Fibroblast of skin of scalp (primary cell): ENCODE results near the gene PDPK1. TPM values are rescaled to one million over a fixed set of nuclear protein-coding genes. Genes with fewer than 3 reads are reported as not detected.

Experiments
- DNase-seq: peaks from one replicate; pipeline ENCODE4 v3.0.0-alpha.2; 2013
- polyA plus RNA-seq, 2 experiments: library from polyadenylated mRNA; unstranded; fragments of 120-200 nt; gene quantifications; one replicate each; pipeline ENCODE4 v1.2.1, GENCODE V29; 2013; ENCODE audit not compliant: insufficient read length in 2 of 2

PDPK1 gene
- 26.0 TPM for polyA plus RNA-seq (2013, experiment 1 of 2; ENCODE audit: insufficient read length)
- 26.0 TPM for polyA plus RNA-seq (2013, experiment 2 of 2; ENCODE audit: insufficient read length)

DNA sequence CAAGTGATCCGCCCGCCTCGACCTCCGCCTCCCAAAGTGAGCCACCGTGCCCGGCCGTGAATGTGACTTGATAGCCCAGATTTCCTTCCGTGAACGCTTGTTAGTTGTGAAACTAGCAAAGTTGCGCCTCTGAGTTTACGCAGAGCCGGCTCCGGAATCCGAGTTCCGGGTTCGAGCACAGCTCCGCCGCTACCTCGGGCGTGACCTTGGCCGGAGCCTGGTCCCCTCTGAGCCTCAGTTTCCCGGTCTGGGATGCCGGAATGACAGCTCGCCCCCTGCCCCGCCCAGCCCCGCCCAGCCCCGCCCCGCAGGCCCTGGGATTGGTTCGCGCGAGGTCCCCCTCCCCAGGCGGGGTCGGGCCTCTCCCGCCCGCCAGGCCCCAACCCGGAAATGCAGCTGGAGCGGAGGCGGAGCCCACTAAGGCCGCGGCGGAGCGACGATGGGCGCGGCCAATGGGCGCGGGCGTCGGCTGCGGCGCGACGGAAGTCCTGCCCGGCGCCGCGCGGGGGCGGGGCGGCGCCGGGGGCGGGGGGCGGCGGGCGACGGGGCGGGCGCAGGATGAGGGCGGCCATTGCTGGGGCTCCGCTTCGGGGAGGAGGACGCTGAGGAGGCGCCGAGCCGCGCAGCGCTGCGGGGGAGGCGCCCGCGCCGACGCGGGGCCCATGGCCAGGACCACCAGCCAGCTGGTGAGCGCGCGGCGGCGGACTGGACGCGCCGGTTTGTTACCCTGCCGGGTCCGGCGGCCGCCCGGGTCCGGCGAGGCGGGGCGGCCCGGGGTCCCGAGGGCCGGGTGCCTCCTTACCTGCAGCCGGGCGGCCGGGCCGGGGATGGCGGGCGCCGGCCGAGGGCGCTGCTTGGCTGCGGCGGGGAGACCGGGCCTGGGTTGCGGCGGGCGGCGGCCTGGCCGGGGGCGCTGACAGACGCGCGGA, at the start of gene PDPK1:
Gene PDPK1, plus strand, starts transcription at position 571 of the 929 bp plus-strand sequence. Its CDS starts 92 bp downstream, at position 663.
- DNase-seq: peak; percentile 96

DNA sequence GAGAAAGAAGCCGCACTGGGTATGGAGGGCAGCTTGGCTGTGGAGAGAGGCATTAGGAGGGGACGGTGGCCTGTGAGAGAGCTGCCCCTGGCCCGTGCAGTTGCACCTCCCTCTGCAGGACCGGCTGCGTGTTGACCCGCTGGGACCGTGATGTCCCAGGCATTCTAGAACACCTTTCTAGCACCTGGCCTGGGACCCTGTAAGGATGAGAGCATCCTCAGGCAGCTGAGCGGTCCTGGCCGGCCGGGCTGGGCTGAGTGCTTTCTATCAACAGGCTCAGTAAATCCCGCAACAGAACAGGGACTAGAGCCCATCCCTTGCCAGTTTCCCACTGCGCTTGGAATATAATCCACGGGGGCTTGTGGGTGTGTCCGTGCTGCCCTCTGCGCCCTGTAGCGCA, 48.2 kb upstream of the PDPK1 start:
- no peak for DNase-seq

DNA sequence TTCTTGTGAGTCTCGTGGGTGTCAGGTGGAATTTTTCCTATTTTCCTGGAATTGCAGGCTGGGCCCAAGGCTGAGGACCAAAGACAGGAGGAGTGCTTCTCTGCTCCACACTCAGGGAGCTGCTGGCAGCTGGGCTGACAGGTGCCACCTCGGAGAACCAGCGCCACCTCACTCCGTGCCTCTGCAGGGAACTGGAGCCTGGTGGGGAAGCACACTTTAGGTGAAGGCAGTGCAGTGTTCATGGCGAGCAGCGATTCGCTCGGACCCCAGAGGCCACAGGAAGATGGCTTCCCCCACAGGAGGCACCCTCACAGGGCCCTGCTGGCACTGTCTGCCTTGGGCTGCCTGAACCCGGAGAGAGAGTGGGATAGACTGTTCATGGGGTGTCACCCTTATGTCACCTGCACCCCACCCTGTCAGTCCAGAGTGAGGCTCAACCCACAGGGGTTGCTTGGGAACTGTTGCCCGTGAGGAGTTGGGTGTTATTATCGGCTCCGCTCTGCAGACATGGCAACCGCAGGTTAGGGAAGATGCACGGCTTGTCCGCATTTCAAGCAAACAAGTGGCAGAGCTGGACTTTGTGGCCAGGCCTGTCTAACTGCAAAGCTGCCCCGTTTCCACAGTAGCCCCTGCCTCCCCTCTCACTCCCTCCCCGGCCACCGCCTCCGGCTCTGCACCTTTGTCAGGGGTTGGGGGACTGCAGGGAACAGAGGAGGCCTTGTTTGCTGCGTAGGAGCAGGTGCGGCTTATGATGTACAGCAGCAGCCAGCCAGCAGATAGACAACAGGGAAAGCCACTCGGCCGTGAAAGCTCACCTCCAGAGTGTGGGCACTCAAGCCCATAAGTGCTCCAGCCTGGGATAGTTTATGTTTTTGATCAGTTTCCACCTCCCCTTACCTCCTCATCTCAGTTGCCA, 47.4 kb upstream of the PDPK1 start:
- DNase-seq: no peak

DNA sequence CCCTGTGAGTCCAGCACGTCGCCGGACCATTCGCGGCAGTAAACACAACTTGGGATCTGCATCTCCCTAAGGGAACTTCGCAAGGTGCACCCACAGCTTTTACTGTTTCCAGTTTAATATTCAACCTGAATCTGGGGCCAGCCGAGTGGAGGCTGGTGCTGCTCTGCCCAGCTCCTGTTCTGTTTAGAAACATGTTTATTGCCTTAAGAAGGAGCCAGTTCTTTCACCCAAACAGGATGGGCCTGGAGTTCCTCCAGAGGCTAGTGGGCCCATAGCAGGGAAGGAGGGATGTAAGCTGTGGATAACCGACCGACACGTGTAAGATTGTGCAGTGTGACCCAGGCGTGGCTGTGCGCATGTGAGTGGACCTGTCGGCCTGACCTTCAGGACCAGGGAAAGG, 45.5 kb upstream of the PDPK1 start:
- DNase-seq: no peak

DNA sequence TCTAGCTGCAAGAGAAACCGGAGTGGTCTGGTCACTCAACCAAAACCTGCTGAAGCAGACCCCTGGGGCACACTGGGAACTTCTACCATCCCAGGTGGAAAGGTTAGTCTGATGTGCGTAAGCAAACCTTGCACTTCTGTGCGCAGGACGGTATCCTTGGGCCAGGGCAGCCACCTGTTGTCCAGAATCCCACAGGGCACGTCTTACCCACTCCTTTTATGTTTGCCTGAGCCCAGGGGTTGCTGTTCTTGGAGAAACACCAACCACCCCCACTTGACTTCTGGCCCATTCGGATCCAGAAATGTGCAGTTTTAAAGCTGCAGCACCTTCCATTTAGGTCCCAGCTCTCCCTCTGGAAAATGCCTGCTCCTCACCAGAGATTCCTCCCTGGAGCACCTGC, 44.2 kb upstream of the PDPK1 start:
- DNase-seq: no peak

DNA sequence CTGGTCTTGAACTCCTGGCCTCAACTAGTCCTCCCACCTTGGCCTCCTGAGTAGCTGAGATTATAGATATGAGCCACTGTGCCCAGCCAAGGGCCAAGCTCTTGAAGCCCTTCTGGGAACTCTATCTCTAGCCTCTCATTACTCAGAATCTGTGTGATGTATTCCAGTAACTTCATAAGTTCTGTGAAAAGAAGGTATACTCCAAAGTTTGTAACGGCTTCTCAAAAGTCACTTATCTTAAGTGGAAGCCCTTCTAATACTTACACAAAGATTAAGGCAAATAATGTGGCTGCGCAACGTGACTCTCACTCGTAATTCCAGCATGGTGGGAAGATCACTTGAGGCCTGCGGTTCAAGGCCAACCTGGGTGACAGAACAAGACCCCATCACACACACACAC, 43.2 kb upstream of the PDPK1 start:
- DNase-seq: no peak

DNA sequence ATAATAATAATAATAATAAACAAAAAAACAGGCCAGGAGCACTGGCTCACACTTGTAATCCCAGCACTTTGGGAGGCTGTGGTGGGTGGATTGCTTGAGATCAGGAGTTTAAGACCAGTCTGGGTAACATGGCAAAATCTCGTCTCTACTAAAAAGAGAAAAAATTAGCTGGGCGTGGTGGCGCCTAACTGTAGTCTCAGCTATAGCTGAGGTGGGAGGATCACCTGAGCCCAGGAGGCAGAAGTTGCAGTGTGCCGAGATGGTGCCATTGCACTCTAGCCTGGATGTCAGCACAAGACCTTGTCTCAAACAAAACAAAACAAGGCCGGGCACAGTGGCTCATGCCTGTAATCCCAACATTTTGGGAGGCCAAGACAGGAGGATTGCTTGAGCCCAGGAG, 42.8 kb upstream of the PDPK1 start:
- DNase-seq: no peak

DNA sequence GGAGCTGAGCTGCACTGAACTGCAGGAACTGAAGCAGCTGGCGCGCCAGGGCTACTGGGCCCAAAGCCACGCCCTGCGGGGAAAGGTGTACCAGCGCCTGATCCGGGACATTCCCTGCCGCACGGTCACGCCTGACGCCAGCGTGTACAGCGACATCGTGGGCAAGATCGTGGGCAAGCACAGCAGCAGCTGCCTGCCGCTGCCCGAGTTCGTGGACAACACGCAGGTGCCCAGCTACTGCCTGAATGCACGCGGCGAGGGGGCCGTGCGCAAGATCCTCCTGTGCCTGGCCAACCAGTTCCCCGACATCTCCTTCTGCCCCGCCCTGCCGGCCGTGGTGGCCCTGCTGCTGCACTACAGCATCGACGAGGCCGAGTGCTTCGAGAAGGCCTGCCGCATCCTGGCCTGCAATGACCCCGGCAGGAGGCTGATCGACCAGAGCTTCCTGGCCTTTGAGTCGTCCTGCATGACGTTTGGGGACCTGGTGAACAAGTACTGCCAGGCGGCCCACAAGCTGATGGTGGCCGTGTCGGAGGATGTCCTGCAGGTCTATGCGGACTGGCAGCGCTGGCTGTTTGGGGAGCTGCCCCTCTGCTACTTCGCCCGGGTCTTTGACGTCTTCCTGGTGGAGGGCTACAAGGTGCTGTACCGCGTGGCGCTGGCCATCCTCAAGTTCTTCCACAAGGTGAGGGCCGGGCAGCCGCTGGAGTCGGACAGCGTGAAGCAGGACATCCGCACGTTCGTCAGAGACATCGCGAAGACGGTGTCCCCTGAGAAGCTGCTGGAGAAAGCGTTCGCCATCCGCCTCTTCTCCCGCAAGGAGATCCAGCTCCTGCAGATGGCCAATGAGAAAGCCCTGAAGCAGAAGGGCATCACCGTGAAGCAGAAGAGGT, 41.4 kb upstream of the PDPK1 start:
- DNase-seq: no peak

DNA sequence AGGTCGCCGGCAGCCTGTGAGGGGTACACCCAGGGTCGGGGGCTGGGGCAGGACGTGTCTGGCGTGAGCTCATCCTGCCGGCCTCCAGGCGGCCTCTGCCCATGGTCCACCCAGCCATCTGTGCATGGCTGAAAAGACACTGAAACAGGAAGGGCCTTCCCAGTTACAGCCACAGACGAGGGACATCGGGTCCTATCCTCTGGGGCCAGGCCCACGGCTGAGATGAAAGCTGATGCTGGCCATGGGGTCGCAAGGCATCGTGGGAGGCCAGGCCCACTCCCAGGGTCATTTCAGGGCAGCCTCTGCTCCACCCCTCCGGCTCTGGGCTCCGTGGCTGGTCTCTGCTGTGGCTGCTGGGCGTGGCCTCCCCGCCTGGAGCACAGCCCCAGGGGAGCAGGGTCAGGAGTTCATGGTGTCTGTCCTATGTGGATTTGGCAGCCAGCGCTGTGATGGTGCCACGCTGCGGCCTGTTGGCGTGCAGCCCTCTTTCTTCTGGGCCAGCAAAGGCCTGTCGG, 40.6 kb upstream of the PDPK1 start:
- peak; percentile 42 for DNase-seq

DNA sequence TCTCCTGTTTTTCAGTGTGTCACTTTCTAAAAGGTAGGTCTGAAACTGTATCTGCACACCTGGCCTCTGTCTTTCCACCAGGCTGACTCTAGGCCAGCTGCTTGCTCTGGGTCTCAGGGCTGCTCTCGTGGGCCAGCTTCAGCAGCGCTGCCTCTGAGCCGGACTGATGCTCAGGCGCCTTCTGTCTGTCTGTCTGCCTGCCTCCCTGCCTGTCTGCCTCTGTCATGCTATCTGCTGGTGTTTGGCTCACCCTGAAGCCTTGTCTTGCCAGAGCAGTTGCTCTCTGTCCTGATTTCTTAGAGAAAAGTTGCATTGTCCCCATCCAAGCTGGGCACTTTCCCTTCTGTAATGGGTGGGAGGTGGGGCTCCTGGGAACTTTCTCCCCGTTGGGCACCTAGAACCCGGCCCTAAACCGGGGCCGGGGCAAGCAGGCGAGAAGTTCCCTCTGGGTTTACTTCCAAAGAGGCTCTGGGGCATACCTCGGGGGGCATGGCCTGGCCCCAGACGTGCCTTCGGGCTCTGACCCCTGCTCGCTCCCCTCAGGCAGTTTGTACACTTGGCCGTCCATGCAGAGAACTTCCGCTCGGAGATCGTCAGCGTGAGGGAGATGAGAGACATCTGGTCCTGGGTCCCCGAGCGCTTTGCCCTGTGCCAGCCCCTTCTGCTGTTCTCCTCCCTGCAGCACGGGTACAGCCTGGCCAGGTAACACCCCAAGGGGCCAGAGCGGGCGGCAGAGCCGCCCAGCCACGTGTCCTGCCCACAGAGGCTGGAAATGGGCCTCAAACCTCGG, 39.9 kb upstream of the PDPK1 start:
- no peak for DNase-seq

DNA sequence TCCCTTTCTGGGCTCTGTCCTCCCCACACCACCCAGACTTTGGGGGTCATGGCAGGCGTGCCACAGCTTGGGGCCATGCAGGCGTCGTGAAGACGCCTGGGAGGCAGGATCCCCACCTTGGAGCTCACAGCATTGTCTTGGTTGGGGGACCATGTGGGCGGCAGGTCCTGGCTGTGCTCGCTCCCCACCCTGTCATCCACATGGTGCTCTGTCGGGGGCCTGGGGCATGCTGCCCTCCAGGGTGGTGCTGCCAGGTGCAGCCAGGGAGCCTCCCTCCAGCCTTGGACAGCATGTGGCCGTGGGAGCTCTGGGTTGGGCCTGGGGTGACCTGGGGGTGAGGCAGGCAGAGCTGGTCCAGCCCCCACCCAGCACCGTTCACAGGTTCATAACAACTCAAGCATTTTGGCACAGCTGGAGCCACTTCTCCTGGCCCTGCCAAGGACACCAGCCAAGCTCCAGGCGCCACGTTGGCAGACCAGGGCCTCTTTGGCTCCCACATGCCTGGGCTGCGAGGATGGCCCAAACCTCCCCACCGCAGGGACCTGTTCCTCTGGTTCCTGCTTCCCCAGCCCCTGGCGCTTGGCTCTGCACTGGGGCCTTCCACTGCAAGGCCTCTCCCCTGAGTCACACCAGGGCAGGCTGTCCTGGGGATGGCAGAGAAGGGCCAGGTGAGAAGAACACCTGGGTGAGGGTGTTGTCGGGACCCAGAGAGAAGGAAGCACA, 39.1 kb upstream of the PDPK1 start:
- no peak for DNase-seq

DNA sequence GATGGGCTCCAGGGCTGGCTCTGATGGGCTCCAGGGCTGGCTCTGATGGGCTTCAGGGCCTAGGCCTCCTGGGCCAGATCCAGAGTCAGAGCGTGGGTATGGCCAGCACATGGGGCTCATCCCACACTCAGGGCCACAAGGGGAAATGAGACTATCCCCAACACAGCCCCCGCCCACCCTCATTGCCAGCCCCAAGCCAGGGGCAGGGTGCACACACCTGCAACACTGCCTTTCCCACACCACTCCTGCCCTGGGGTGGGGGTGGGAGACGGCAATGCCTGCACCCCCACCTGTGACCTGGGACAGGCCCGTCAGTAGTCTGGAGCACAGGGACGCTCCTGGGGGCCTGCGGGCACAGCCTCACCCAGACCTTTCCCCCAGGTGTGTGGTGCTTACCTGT, 38.4 kb upstream of the PDPK1 start:
- DNase-seq: no peak

DNA sequence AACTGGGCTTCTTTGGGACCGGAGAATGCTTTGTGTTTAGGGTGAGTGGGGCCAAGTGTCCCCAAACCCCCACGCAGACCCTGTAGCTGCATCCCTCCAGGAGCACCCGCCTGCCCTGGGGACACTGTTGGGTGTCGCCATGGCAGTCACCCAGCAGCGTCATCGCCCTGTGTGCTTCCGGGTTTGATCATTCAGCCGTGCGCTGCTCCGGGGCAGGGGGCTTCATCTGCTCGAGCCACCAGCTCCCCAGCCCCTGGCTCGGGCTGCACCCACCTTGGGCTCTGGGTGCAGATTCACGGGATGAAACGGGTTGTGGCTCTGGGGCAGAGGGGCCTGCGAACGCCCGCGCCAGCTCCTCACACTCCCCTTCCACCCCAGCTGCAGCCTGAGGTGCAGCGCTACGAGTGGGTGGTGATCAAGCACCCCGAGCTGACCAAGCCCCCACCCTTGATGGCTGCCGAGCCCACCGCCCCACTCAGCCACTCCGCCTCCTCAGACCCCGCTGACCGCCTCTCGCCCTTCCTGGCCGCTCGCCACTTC, 37.9 kb upstream of the PDPK1 start:
- no peak for DNase-seq

DNA sequence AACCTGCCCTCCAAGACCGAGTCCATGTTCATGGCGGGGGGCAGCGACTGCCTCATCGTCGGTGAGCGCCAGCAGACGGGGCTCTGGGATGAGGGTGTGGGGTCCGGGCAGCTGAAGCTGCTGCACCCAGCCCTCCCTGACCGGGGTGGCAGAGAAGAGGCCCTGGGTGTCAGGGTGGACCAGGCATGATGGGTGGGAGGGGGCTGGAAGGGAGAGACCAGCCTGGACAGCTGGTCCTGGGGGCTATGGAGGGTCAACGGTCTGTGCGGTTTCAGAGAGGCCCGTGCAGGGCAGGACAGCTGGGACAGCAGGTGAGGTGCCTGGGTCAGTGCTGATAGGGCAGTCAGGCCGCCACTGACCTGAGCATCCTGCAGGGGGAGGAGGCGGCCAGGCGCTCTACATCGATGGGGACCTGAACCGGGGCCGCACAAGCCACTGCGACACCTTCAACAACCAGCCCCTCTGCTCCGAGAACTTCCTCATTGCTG, 37.3 kb upstream of the PDPK1 start:
- DNase-seq: no peak

DNA sequence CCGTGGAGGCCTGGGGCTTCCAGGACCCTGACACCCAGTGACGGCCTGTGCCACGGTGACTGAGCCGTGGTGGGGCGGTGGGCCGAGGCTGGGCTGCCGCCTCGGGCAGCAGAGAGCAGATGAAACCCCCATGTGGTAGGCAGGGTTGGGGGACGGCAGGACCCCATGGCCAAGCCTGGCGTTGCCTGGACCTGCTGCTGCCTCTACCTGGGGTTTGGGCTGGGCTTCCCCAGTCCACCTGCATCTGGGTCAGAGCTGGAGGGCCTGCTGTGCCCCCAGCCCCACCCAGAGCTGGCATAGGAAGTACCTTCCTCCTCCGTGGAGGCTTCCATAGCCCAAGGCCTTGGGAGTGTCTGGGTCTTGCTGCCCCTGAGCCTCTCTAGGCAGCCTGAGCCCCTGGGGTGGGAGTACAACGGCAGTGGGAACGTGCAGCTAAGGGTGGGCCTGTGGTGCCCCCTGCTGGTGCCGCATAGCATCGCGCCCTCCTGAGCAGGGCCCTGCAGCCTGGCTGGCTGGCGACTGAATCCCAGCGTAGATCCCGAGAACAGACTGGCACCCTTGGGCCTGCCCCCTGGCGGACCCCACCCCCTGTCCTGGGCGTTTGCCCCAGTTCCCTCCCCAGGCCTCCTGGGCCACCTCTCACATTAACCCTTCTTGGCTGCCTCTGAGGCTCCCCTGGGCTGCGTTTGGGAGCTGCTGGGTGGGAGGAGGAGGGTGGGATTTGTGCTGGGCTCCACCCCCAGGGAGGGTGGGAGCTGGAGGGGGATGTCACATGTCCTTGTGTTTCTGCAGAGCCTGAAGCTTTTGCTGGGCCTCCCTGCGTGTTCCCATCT, 36.7 kb upstream of the PDPK1 start:
- peak; percentile 73 for DNase-seq

DNA sequence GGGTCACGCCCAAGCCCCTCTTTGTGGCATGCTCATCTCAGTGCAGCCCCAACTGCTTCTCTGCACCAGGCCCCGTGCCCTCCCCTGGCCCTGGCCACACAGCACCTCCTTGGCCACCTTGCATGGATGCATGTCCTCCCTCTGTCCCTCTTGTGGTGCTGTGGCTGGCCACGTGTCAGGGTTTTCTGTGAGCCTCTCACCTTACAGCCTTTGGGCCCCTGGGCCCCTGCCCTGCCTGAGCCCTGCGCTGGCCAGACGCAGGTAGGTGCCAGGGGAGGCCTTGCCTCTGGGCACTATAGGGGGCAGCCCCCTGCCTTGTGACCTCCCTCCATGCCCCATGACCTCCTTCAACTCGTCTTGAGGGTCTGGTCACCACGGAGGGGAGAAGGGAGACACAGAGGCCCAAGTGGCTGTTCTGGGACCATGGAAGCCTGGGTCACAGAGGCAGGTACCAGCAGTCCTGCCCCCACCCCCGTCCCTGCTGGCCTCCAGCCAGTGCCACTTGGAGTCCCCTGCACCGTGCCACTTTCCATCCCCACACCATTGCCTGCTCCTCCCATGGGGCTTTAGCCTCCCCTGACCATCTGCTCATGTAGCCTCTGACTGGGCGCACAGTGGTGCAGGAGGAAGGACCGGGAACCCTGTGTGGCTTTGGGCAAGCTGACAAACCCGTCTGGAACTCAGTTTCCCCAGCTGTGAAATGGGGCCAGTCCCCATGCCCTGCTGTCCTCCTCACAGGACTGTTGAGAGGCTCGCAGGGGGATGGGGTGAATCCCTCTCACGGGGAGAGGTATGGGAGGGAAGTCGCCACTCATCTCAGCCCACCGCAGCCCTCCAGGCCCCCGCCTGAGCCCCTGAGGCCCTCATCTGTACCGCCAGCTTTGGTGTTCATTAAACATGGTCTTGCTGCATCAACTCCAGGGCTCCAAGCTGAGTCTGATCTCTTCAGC, 35.6 kb upstream of the PDPK1 start:
- DNase-seq: no peak

DNA sequence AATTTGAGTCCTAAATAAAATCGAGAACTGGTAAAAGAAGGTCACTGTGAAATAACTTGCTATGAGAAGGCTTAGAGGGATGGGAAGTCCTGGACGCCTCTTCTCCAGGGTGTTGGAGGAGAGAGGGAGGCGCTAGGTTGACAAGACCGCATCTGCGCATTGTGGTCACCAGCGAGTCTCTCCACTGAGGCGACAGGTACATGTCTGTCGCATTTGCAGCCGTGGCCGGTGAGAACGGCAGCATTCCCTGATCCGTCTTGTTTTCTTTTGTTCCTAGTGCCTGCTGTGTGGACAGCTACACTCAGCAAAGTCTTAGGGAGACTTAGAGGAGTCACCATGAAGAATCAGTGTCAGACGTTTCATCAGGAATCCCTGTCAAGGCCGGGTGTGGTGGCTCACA, 32.1 kb upstream of the PDPK1 start:
- no peak for DNase-seq
